Suppressor macrophage treated with lipopolysaccharide for 4 hours (primary cell): ENCODE data around the gene PGAM5.

ENCODE experiments used
- DNase-seq: peaks from one replicate; pipeline ENCODE4 v3.0.0-alpha.2; 2020

PGAM5 gene

DNA sequence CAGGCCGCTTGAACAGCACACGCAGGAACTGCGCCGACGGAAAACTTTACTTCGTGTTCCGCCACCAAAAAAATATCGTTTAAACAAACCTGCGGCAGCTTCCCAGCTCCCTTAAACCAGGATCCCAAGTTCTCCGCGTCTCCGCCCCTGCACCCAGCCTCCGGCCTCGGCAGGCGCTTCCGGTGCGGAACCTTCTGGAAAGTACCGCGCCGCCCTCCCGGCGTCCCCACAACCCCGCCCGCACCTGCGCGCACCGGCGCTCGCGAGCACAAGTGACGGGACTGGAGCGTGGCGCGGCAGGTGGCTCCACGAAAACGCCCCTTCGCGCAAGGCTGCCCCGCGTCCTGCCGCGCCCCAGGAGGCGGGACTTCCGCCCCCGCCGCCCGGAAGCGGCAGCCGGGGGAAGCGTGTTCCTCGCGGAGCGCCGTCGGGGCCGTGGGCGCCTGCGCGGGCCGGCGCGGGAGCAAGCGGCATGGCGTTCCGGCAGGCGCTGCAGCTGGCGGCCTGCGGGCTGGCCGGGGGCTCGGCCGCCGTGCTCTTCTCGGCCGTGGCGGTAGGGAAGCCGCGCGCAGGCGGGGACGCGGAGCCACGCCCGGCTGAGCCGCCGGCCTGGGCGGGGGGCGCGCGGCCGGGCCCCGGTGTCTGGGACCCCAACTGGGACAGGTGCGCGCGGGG lies at the start of gene PGAM5:
Gene PGAM5, plus strand, starts transcription at position 438 of the 675 bp plus-strand sequence. Its CDS starts 35 bp downstream, at position 473.
- DNase-seq = peak; percentile 93

DNA sequence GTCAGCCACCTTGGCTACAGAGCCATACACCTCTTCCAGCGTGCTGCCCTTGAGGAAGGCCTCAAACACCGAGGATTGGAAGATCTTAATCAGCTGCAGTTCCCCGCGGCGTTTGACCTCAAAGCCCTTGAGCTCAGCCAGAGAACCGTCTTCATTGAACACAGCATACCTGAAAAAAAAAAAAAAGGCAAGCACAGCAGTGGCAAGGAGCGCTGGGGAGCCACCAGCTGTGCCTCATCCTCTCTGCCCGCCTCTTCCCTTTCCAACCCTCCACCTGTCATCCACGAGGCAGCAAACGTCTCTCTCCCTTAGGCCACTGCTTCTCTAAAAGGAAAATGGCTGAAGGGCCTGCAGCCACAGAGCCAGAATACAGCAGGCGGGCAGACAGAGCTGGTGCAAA lies 49.6 kb upstream of the PGAM5 start:
- no peak for DNase-seq

DNA sequence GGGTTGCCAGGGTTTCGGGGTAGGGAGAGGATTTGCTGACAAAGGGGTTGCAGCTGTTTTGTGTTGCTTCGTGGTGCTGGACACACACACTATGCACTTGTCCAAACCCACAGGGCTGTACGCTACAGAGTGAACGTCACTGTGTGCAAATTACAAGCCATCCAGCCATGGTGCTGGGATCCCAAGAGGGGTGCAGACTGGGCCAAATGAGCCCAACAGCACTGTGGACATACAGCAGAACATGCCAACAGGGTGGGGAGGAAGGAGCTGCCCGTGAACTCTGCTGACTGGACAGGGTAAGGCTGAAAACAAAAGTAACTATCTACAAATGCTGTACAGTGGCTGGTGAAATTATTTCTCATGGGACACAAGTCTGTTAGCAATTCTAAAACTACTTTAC lies 48.7 kb upstream of the PGAM5 start:
- no peak for DNase-seq

DNA sequence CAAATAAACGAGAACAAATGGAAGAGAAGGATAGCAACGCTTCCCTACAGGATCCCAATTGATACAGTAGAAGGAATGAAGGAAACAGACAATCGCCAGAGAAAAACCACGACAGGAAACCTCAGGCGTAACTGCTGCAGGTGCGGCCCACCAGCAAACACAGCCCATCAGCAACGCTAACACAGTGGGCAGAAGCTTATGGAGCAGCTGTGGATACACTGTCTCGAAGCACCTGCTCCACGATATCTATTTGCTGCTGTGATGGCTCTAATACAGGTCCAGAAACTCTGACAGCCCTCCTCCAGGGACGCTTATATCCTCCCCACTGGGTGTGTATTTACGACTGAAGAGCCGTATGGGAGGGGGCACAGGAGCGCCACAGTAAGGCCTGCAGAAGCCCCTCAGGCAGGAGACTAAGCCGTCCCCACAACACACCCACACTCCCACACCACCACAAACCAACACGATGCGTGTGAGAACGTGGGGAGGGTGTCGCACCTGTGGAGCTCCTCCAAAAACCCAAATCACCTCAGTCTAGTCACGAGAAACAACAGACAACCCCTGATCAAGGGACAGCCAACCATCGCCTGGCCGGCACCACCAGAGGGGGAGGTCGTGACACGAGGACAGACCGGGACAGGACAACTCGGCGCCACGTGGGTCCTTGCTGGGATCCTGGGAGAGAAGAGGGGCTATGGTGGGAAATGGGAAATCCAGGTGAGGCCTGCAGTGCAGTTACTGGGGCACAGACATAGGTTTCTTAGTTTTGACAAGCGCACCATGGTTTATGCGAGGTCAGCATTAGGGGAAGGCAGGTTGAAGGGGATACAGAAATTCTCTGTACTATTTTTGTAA lies 47.5 kb upstream of the PGAM5 start:
- DNase-seq = no peak

DNA sequence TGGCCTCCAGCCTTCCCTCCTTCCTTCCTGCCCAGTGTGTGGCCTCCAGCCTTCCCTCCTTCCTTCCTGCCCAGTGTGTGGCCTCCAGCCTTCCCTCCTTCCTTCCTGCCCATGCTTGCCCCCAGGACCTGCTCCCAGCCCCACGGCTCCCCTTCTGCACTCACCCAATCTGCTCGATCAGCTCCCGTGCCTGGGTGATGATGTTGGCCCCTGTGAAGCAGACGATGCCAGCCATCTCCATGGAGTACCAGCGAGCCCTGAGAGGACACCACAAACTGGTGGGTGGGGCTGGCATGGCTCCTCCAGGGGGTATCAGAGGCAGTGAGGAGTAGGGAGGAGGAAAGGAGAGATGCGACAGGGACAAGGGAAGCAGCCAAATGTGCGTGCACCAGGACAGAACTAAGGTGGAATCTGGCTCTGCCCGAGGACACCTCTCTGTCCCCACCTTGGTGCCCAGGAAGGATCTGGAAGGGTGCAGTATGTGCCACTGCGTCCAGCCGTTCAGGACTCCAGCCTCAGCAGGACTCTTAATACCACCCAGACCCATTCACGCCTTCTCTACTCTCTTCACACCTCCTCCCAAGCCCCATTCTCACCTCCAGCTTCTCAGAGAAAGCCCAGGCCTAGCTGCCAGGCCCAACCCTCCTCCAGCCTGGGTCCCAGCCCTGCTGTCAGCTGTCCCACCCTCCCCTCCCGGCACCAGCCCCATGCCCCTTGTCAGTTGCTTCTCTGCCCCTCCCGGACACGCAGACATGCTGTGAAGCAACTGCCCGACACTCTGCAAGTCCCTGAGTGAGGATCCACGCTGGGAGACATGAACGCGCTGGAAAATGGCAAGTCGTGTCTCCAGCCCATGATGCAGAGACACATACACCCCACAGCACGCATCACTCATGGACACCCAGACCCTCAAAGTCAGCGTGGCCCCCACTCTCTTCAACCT lies 46.2 kb upstream of the PGAM5 start:
- no peak for DNase-seq

DNA sequence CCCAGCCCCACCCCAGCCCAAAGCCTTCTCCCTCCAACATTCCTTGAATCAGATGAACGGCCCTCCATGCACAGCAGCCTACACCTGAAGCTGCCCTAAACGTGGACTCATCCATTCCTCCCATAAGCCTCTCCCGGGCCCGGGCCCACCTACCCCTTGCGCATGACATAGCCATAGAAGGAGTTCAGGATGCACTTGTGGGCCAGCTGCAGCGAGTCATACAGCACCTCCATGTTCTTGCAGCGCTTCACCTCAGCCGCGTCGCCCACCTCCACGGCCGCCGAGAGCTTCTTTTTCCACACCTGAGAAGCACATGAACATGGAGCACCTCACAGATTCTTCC lies 45.5 kb upstream of the PGAM5 start:
- DNase-seq = no peak

DNA sequence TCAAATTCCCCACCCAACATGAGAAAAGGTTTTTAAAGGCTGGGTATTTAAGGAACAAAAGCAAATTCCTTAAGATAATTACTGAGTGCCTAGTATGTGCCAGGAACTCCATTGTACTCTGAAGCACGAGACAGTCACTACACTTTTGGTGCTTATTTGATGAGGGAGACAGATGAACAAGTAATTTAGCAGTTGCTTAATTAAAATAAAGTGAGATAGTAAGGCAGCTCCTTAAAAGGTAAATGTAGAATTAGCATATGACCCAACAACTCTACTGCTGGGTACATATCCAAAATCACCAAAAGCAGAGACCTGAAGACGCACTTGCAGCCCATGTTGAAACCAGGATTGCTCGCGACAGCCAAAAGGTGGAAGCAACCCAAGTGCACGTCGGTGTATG lies 44.8 kb upstream of the PGAM5 start:
- DNase-seq = no peak

DNA sequence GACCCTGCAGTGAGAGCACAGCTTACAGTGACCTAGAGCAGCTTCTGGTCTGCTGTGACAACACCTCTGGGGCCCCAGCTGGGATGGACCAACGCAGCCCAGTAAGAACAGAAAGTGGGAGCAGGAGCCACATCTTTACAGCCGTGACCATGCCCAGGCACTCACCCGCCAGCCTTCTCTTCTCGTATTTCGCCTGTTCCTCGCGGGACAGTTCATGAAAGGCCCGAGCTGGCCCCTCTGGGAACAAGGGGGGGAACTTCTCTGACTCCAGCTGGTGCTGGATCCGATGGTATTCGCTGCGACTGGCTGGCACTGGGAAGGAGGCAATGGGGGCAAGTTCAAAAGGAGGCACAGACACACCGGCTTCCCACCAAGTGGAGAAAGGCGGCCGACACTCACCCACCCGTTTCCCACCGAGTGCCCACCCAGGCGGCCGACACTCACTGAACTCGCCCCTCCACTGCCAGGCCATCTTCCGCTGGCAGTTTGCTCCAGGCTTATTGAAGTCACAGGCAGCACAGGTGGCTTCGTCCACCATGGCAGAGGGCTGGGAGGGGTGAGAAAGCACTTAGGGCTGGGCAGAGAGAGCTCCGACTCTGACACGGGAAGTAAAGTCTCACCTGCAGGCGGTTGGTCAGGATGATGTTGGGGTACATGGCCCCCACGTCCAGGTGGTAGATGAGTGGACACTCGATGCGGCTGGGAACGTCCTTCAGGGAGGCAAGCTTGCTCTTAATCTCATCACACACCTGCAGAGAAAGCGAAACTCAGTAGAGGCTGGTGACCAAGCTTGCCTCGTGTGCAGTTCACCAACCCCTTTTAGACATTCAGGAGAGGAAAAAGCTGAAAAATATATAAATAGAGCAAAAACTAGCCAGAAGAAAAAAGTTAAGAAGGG lies 42.2 kb upstream of the PGAM5 start:
- no peak for DNase-seq

DNA sequence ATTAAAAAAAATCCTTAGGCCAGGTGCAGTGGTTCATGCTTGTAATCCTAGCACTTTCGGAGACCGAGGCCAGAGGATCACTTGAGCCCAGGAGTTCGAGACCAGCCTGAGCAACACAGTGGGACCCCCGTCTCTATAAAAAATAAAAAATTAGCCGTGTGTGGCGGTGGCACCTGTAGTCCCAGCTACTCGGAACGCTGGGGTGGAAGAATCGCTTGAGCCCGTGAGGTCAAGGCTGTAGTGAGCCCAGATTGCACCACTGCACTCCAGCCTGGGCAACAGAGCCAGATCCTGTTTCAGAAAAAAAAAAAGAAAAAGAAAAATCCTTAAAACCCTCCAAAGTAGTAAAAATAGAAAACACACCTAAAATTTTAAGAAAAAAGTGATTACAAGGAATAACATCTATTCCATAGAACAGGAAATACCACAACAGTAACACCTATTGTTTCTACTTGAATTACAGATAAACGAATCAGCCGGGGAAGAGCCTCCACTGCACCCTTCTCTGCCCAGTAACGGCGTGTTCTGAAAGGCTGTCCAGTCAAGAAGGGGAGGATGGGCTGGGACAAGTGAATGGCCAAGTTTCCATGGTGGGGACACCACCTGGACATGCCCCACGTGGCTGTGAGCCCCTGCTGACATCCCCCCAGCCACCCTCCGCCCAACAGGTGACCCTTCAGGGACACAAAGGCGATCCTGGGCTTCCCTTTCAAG lies 41.3 kb upstream of the PGAM5 start:
- DNase-seq = no peak

DNA sequence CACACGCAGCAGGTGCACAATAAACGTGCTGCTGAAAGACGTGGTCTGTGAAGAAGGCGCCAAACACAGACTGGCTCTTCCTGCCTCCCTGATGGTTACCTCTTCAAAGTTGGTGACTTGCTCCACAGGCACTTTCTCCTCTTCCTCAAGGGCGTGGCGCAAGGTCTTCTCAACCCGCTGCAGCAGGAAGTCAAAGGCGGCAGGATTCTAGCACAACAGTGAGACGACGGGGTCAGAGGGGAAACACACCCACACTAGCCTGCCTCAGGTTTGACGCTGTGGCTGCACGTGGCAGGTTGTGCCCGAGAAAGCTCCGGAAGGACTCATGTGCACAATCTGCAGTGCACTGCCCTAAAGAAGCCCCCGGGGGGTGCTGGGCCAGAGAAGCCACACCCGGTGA lies 38.5 kb upstream of the PGAM5 start:
- no peak for DNase-seq

DNA sequence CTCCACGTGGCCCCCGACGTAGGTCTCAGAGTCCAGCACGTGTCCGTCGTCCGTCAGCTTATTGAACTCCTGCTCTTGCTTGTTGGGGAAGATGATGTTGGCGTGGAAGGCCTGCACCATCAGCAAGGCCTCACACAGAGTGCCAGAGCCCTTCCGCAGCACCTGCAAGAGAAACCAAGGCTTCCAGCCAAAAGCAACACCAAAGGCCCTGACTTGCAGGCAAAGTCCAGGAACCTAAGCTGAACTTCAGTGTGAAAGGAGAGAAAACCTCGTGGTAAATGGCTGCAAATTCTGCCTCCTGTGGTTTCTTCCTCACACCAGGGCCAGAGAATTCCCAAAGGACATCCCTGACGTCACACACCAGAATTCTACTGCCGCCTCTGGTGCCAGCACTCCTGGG lies 38.0 kb upstream of the PGAM5 start:
- DNase-seq = no peak

DNA sequence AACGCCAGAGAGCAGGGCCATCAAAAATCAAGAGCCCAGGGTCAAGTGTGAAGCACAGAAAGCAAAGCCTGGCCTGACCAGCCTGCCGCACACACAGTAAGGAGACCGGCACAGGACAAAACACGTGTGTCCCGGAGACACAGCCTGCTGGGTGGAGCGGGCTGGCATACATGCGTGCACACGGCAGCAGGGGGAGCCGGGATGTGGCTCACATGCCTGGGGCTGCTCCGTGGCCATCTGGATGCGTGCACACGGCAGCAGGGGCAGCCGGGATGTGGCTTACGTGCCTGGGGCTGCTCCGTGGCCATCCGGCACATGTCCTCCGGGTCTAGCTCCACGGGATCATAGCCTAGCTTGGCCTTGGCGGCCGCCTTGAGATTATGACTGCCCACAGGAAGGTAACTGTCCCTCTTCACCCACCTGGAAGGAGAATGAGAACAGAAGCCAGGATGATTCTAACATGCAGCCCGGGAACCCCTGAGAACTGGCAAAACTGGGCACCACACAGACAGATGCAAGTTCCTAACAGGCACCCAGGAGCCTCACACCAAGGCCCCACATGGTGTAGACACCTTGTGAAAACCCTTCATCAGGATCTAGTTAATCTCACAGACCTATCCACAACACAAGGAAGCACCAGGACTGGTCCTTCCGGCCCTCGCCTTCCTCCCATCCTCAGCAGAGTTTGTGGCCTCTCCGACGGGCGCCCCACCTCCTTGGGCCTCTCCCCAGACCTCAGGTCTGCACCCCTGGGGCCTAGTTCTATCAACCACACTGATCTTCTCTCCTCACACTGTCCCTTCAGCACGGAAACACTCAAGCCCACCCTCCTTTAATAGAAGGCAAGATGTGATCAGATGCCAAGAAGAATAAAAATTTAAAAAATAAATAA lies 37.1 kb upstream of the PGAM5 start:
- DNase-seq = no peak

DNA sequence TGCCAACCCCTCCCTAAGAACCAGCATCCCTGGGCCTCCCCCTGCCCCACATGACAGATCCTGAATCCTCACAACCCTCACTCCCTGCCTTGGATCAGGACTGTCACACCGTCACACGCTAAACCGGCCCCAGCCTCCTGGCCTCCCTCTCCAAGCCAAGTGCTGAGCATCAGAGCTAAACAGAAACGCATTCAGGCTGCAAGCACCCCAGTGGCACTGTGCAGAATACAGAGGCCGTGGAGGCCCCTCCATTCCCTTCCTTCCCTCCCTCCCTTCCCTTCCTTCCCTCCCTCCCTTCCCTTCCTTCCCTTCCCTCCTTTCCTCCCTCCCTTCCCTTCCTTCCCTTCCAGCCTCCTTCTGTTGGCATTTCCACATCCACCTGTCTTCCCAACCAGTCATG lies 36.1 kb upstream of the PGAM5 start:
- DNase-seq = no peak

DNA sequence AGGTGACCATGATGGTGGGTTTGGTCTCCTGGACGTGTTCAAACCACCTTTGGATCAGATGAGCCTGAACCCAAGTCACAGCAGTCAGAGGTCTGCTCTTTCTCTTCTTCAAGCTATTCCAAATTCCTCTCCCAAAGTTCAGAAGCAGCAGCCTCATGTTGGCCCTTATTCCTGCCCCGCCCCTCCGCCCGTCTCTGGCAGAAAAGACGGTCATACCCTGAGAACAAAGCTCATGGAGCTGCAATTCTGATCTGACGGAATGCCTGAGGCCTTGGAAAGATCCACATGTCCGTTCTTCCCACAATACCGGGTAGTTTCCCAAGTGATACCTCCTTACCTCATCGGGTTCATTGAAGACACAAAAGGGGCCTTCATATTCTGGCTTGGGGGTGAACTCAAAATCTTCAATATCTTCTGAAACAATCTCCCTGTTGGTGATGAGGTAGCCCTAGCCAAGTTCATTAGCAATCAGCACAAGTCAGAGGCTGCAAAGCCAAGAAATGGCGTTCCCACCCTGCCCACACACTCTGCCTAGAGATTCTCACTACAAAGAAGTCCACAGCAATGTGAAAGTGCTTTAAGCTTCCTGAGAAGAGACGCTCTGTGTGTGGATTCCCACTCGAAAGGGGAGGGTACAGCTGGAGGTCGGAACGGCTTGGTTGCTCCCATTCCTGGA lies 34.7 kb upstream of the PGAM5 start:
- no peak for DNase-seq

DNA sequence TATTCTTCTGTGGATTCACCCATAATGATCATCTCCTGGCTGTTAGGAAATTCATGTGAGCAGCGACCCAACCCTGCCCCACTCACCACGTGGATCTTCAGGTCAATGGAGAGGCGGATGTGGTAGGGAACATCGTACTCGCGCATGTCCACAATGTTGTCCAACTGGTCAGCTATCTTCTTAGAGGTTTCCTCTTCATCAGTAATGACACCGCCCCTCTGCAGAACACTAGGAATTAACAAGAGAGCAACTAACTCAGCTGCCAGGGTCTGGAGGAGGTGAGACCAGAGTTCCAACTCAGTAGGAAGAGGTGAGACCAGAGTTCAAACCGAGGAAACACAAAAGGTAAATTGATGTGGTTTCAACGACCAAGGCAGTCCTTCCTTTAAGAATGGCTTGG lies 33.1 kb upstream of the PGAM5 start:
- no peak for DNase-seq

DNA sequence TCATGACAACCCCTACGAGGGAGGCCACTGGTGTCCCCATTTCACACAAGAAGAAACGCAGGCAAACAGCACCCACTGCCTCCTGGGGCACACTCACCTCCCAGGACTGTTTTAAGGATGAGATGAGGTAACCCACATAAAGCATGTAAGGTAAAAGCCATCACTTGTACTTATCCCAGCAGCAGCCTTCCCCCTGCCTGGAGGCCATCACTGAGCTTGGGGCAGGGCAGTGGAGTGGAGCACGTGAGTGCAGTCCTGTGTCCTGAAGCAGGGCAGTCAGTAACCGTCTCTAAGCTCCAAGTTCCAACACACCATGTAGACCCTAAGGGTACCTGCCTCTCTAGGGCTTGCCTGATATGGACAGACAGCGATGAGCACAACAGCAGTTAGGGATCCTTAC lies 25.2 kb upstream of the PGAM5 start:
- no peak for DNase-seq

DNA sequence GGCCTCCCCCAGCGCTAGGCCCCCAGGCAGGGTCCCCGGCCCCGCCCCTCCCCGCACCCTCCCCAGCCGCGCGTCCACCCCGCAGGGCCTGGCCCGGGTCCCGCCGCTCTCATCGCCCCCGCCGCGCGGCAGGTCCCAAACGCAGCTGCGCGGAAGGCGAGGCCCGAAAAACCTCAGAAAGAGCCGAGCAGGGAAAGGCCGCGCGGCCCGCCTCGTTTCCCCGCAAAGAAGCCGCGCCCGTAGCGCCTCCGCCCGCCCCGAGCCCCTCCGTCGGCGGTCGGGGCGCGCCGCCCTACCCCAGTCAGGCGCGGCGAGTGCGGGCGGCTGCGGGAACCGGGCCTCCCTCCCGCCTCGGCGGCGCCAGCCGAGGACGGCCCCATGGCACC lies 23.8 kb upstream of the PGAM5 start:
- peak; percentile 18 for DNase-seq

DNA sequence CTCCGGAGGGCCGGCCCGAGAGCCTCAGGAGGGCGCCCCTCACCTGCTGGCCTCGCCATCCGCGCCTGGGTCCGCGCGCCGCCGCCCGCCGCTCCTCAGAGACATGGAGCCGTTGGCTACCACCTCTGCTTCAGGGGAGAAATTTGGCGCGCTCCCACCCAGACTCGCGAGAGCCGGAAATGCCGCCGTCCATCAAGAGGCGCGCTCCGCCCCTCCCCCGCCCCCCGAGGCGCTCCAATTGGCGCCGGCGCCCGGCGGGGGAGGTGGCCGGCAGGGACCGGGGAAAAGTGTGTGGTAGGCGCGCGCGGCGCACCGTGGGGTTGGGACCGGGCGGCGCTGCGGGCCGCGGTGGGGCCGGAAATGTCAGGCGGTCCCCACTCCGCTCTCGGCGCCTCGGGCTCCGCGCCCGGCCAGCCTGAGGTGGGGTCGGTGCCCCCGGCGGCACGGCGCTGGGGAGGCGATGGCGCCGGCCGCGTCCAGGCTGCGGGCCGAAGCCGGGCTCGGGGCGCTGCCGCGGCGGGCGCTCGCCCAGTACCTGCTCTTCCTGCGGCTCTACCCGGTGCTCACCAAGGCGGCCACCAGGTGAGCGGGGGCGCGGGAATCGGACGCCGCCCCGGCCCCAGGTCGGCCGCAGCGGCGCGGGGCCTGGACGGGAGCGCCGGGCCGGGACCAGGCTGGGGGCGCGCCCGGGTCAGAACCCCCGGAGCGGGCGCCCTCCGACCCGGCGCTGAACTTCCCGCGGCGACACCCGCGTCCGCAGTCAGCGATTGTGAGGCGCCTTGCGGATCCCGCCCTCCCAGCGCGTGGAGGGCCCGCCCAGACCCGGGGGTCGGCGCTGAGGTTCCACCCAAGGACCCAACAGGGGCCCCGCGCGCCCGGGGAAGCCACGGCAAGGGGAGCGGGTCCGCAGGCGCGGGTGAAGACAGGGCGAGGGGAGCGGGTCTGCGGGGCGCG lies 23.2 kb upstream of the PGAM5 start, which contains the start of the genes POLE and PXMP2:
Gene POLE, minus strand, starts transcription at position 132 of the 954 bp plus-strand sequence. Its CDS starts 27 bp downstream, at position 105.
Gene PXMP2, plus strand, starts transcription at position 377 of the 954 bp plus-strand sequence. Its CDS starts 84 bp downstream, at position 461.
- DNase-seq = peak; percentile 99

DNA sequence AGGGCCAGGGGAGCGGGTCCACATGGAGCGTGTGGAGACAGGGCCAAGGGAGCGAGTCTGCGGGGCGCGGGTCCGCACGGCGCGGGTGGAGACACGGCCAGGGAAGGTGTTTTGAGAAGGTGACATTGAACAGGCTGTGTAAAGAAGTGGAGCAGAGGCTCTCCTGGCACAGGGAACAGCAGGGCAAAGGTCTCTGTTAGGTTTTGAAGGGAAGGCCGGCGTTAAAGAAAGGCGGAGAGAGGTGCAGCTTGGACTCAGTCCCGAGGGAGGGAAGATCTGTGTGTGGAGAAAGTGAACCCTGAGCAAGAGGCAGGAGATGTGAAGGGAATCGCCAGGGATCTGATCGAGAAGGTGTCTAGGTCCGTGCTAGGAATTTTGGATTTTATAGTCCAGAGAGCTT lies 21.4 kb upstream of the PGAM5 start:
- no peak for DNase-seq
